GM12878 (cell line): ENCODE measurements around the gene KLF7. TPM values are rescaled to one million over a fixed set of nuclear protein-coding genes. Genes with fewer than 3 reads are reported as not detected.

ENCODE experiments used
- ATAC-seq: fragments of 200-7000 bp; cut with Tn5 transposase; 3 replicates; pipeline ENCODE4 v1.9.1; 2020; ENCODE audit warnings: mild to moderate bottlenecking, moderate library complexity
- BruUV-seq: library from RNA; stranded (reverse); fragments of 400-500 nt; replicated peaks from 2 replicates; lab custom pipeline; 2021; lab: Mats Ljungman, UMichigan
- CTCF ChIA-PET: fragments of 300-600 bp; sonication (Branson Sonifier 250); formaldehyde crosslinking; extraction: SDS; loops from one replicate; lab custom pipeline; 2021; ENCODE audit warnings: inconsistent platforms; lab: Yijun Ruan, JAX
- POLR2A ChIA-PET: fragments of 350-600 bp; formaldehyde crosslinking; extraction: SDS; loops from one replicate; lab custom pipeline; 2021; ENCODE audit warnings: inconsistent platforms; lab: Charles Lee
- RAD21 ChIA-PET: fragments of 300-600 bp; sonication (Branson Sonifier 250); formaldehyde crosslinking; loops from one replicate; lab custom pipeline; 2023; ENCODE audit warnings: antibody characterized with exemption; ENCODE audit not compliant: unreplicated experiment; lab: Charles Lee
- SMC1A ChIA-PET: fragments of 300-600 bp; sonication (Branson Sonifier 250); formaldehyde crosslinking; loops from one replicate; lab custom pipeline; 2023; ENCODE audit not compliant: unreplicated experiment, uncharacterized antibody; lab: Charles Lee
- DNase-seq: peaks from one replicate; pipeline ENCODE4 v3.0.0-alpha.2; 2011; ENCODE audit warnings: low read depth, low spot score
- FAIRE-seq: peaks from 3 replicates; lab custom pipeline; 2011; peaks lifted over from hg19 to GRCh38; lab: Jason Lieb, UNC
- H2AFZ ChIP-seq: 2 replicates; pipeline ENCODE4 v1.6.0; 2011; ENCODE audit warnings: low read depth, low read length, control low read depth; ENCODE audit not compliant: control insufficient read depth
- H3K27ac ChIP-seq: 2 replicates; pipeline ENCODE4 v1.5.1; 2011; ENCODE audit warnings: control low read depth; ENCODE audit not compliant: control insufficient read depth, insufficient read depth
- H3K27me3 ChIP-seq, 2 experiments: replicated peaks in 1 of 2; 2 replicates each; pipeline versions ENCODE4 v1.6.0 to v1.6.1; 2011; ENCODE audit warnings: low read length in 1 of 2; ENCODE audit not compliant: control insufficient read depth in 2 of 2, insufficient read depth in 2 of 2
- H3K36me3 ChIP-seq, 2 experiments: 2 replicates each; pipeline ENCODE4 v1.5.1; 2011; ENCODE audit warnings: low read length in 1 of 2; ENCODE audit not compliant: control insufficient read depth in 2 of 2, insufficient read depth in 2 of 2
- H3K4me1 ChIP-seq: 2 replicates; pipeline ENCODE4 v1.6.1; 2011; ENCODE audit warnings: mild to moderate bottlenecking, low read length, moderate library complexity, mixed read lengths; ENCODE audit not compliant: control insufficient read depth, insufficient read depth
- H3K4me2 ChIP-seq: 2 replicates; pipeline ENCODE4 v1.6.0; 2011; ENCODE audit warnings: control low read depth; ENCODE audit not compliant: control insufficient read depth, insufficient read depth
- H3K4me3 ChIP-seq: fragments of 200-600 bp; sonication (generic); 2 replicates; pipeline ENCODE4 v1.5.1; 2016
- H3K79me2 ChIP-seq: 2 replicates; pipeline ENCODE4 v1.6.0; 2011; ENCODE audit warnings: low read length; ENCODE audit not compliant: control insufficient read depth, insufficient read depth
- H3K9ac ChIP-seq: 2 replicates; pipeline ENCODE4 v1.8.0; 2011; ENCODE audit warnings: low read length, control low read depth, mixed read lengths; ENCODE audit not compliant: control insufficient read depth, insufficient read depth
- H3K9me3 ChIP-seq: replicated peaks from 3 replicates; pipeline ENCODE4 v1.5.1; 2011; ENCODE audit warnings: mild to moderate bottlenecking, low read length; ENCODE audit not compliant: control insufficient read depth, insufficient read depth
- H4K20me1 ChIP-seq: 2 replicates; pipeline ENCODE4 v1.6.0; 2011; ENCODE audit not compliant: control insufficient read depth, insufficient read depth
- GATAD2B ChIP-seq: fragments of 450-650 bp; conservative IDR thresholded peaks from 2 replicates; pipeline ENCODE4 v1.6.1; 2017; ENCODE audit warnings: low read depth, mild to moderate bottlenecking, moderate library complexity
- RUNX3 ChIP-seq: IDR thresholded peaks from 2 replicates; pipeline ENCODE4 v1.6.1; 2012; ENCODE audit warnings: low read length, inconsistent platforms
- SMAD5 ChIP-seq: IDR thresholded peaks from 2 replicates; pipeline ENCODE4 v1.6.1; 2016; ENCODE audit warnings: antibody characterized with exemption, low read depth
- SPI1 ChIP-seq: IDR thresholded peaks from 2 replicates; pipeline ENCODE4 v1.6.1; 2011; ENCODE audit warnings: low read depth, mild to moderate bottlenecking, low read length, moderate library complexity, borderline replicate concordance; ENCODE audit not compliant: insufficient read depth
- WGBS: methylation state at CpG from one replicate; pipeline ENCODE4 v1.1.6; 2016; ENCODE audit warnings: low lambda C conversion rate; ENCODE audit not compliant: insufficient replicate concordance, insufficient coverage; ENCODE audit errors: missing lambda C conversion rate; 5-methylcytosine and 5-hydroxymethylcytosine counted together
- in situ Hi-C: fragments of 300-500 bp; cut with MboI; formaldehyde crosslinking; loops from 9 replicates; pipeline ENCODE4 v1.14.3; 2018; ENCODE audit warnings: mixed read lengths
- intact Hi-C: fragments of 100-400 bp; cut with micrococcal nuclease; formaldehyde crosslinking; loops from one replicate; pipeline ENCODE4 v1.14.2; 2022; ENCODE audit not compliant: unreplicated experiment
- polyA plus RNA-seq, 11 experiments: library from polyadenylated mRNA; depleted of rRNA in 4 of 11; unstranded in 6 of 11; stranded (reverse) in 5 of 11; fragments of >200 nt; fragmentation: Nextera tagmentation in 4 of 11; fragmentation: Illumina TruSeq in 1 of 11; extraction: Ambion mirVana in 4 of 11; extraction: Trizol in 1 of 11; gene quantifications; 1 replicate in 1 of 11; 2 replicates in 10 of 11; pipeline versions ENCODE4 v1.2.1 to v1.2.3, GENCODE V29; 2011 to 2016; ENCODE audit warnings: inconsistent platforms in 2 of 11, missing spikeins in 2 of 11, low read depth in 1 of 11
- total RNA-seq, 4 experiments: library from RNA; depleted of rRNA in 3 of 4; stranded (reverse); fragments of >200 nt in 3 of 4; fragmentation: Illumina TruSeq in 1 of 4; extraction: Trizol in 1 of 4; gene quantifications; 2 replicates each; pipeline versions ENCODE4 v1.2.1 to v1.2.3, GENCODE V29; 2013 to 2021
- TF ChIP-seq, protein P1 (sequence below): fragments of 450-650 bp; formaldehyde crosslinking; IDR thresholded peaks from 2 replicates; pipeline ENCODE4 v1.4.0; 2020; ENCODE audit warnings: mild to moderate bottlenecking, moderate library complexity
- TF ChIP-seq, protein P2 (sequence below): IDR thresholded peaks from 2 replicates; pipeline ENCODE4 v1.6.1; 2012; ENCODE audit warnings: improper control_type of control experiment, low read depth, low read length; ENCODE audit not compliant: insufficient replicate concordance

KLF7 gene
- total and polyA plus RNA-seq, 10 of the 15 experiments (the other 5 are each of a cell fraction or from before 2014, with no cell fraction given) = 2.4 to 24.8 (median 8.5) TPM

DNA sequence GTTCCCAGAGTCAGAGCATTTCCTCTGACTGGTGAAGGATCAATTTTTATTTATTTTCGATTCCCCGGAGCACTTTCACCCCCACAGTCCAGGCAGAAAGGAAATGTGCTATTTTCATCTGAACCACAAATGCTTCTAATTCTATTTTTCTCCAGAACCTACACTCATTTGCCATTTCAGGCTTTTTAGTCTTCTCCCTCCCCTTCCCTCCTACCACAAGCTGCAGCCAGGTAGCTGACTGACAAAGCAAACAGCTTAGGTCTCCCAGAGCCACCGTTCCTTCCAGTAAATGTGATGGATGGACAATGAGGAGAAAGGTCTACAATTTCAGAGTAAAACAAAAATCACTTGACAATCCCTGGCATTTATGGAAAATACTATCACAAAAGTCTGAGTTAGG lies 76.9 kb downstream of the KLF7 start:
- no TSS peak for BruUV-seq
- Histone ChIP-seq H3K79me2 (no peaks in the 10 kb centered on the region; the same call in 1 of the 2 replicates), H3K27me3 (no peaks in the 10 kb centered on the region), H3K4me2 (no peak overlapping the region), H2AFZ (no peak overlapping the region), H3K9me3 (peaks cover 7% of the 10 kb centered on the region; the same call in 2 of the 3 replicates), H3K4me3 (no peak overlapping the region), H3K9ac (no peak overlapping the region), H3K27ac (no peak overlapping the region), H3K36me3 (peaks cover 0 to 4% of the 10 kb centered on the region in 2 experiments; a peak in 1 of 4 replicates), H3K4me1 (peaks cover 9% of the 10 kb centered on the region; the same call in 1 of the 2 replicates), H4K20me1 (no peaks in the 10 kb centered on the region)
- ChIA-PET POLR2A (no interaction called here), CTCF (interaction anchor here (1.3 to 4.6 kb wide), 2 partner anchors 9 to 15 kb away, joined by 3 to 19 read pairs; no protein-coding TSS in a partner anchor), SMC1A (interaction anchor here (0.7 to 2.1 kb wide), 13 partner anchors 9 to 393 kb away, joined by 3 to 8 read pairs (median 4); no protein-coding TSS in a partner anchor), RAD21 (interaction anchor here (0.6 to 1.6 kb wide), 2 partner anchors 36 to 76 kb away, joined by 3 to 4 read pairs; partner anchors contain the start of gene KLF7)
- intact Hi-C loops = no loop called here
- DNase-seq (no peak), FAIRE-seq (no peak), ATAC-seq (no peak)
- TF ChIP-seq GATAD2B (no peak), RUNX3 (peak; percentile 45)
- 31% methylated on average over 3 of the region's 3 CpGs for WGBS
- in situ Hi-C loops = no loop called here

DNA sequence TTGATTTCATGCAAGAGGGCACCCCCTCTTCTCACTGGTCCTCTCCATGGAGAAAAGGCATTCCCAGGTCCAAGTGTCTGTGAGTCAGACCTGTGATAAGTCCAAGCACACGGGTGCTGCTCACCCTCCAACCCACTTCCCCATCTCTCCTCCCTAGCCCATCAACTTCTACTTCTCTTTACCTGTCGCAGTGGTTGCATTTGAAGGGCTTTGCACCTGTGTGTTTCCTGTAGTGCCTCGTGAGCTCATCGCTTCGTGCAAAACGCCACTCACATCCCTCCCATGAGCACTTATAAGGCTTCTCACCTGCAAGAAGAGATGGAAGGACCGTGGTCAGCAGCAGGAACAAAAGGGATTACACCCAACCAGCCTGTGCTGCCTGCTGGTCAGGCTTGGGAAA lies 77.5 kb downstream of the KLF7 start:
- in situ Hi-C loops = no loop called here
- H3K4me2 ChIP-seq = no peak overlapping the region
- no peak for TF ChIP-seq SPI1
- TF ChIP-seq, protein P1, sequence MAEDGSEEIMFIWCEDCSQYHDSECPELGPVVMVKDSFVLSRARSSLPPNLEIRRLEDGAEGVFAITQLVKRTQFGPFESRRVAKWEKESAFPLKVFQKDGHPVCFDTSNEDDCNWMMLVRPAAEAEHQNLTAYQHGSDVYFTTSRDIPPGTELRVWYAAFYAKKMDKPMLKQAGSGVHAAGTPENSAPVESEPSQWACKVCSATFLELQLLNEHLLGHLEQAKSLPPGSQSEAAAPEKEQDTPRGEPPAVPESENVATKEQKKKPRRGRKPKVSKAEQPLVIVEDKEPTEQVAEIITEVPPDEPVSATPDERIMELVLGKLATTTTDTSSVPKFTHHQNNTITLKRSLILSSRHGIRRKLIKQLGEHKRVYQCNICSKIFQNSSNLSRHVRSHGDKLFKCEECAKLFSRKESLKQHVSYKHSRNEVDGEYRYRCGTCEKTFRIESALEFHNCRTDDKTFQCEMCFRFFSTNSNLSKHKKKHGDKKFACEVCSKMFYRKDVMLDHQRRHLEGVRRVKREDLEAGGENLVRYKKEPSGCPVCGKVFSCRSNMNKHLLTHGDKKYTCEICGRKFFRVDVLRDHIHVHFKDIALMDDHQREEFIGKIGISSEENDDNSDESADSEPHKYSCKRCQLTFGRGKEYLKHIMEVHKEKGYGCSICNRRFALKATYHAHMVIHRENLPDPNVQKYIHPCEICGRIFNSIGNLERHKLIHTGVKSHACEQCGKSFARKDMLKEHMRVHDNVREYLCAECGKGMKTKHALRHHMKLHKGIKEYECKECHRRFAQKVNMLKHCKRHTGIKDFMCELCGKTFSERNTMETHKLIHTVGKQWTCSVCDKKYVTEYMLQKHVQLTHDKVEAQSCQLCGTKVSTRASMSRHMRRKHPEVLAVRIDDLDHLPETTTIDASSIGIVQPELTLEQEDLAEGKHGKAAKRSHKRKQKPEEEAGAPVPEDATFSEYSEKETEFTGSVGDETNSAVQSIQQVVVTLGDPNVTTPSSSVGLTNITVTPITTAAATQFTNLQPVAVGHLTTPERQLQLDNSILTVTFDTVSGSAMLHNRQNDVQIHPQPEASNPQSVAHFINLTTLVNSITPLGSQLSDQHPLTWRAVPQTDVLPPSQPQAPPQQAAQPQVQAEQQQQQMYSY = no peak
- TF ChIP-seq, protein P2, sequence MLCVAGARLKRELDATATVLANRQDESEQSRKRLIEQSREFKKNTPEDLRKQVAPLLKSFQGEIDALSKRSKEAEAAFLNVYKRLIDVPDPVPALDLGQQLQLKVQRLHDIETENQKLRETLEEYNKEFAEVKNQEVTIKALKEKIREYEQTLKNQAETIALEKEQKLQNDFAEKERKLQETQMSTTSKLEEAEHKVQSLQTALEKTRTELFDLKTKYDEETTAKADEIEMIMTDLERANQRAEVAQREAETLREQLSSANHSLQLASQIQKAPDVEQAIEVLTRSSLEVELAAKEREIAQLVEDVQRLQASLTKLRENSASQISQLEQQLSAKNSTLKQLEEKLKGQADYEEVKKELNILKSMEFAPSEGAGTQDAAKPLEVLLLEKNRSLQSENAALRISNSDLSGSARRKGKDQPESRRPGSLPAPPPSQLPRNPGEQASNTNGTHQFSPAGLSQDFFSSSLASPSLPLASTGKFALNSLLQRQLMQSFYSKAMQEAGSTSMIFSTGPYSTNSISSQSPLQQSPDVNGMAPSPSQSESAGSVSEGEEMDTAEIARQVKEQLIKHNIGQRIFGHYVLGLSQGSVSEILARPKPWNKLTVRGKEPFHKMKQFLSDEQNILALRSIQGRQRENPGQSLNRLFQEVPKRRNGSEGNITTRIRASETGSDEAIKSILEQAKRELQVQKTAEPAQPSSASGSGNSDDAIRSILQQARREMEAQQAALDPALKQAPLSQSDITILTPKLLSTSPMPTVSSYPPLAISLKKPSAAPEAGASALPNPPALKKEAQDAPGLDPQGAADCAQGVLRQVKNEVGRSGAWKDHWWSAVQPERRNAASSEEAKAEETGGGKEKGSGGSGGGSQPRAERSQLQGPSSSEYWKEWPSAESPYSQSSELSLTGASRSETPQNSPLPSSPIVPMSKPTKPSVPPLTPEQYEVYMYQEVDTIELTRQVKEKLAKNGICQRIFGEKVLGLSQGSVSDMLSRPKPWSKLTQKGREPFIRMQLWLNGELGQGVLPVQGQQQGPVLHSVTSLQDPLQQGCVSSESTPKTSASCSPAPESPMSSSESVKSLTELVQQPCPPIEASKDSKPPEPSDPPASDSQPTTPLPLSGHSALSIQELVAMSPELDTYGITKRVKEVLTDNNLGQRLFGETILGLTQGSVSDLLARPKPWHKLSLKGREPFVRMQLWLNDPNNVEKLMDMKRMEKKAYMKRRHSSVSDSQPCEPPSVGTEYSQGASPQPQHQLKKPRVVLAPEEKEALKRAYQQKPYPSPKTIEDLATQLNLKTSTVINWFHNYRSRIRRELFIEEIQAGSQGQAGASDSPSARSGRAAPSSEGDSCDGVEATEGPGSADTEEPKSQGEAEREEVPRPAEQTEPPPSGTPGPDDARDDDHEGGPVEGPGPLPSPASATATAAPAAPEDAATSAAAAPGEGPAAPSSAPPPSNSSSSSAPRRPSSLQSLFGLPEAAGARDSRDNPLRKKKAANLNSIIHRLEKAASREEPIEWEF = no peak
- TF ChIP-seq SMAD5 = no peak

More for the DNA sequence above, 77.5 kb downstream of the KLF7 start:
- no peaks in the 10 kb centered on the region for H3K27me3 ChIP-seq
- FAIRE-seq (no peak), ATAC-seq (peak; percentile 18; the same call in 2 of the 3 replicates), DNase-seq (no peak)
- no peak overlapping the region for H3K27ac ChIP-seq
- ChIA-PET POLR2A (no interaction called here), SMC1A (interaction anchor here (0.7 to 2.1 kb wide), 5 partner anchors 15 to 384 kb away, joined by 3 to 8 read pairs (median 5); no protein-coding TSS in a partner anchor), RAD21 (no interaction called here), CTCF (interaction anchor here (1.3 to 4.6 kb wide), 2 partner anchors 9 to 15 kb away, joined by 3 to 19 read pairs; no protein-coding TSS in a partner anchor)
- no peaks in the 10 kb centered on the region; the same call in 1 of the 2 replicates for H3K79me2 ChIP-seq
- peaks cover 9% of the 10 kb centered on the region; the same call in 1 of the 2 replicates for H3K4me1 ChIP-seq
- no peak overlapping the region for H3K9ac ChIP-seq
- no peaks in the 10 kb centered on the region for H4K20me1 ChIP-seq
- WGBS = 38% methylated on average over 7 of the region's 7 CpGs
- peaks cover 7% of the 10 kb centered on the region; the same call in 2 of the 3 replicates for H3K9me3 ChIP-seq
- peaks cover 0 to 4% of the 10 kb centered on the region in 2 experiments; a peak in 2 of 4 replicates for H3K36me3 ChIP-seq
- no peak overlapping the region for H2AFZ ChIP-seq
- no TSS peak for BruUV-seq
- intact Hi-C loops = no loop called here
- H3K4me3 ChIP-seq = no peak overlapping the region
